GM12875 (cell line): Measurements from ENCODE around the gene KLHDC10.

Experiments
- H3K4me3 ChIP-seq: one replicate; pipeline ENCODE4 v1.5.1; 2011; ENCODE audit warnings: low read depth, low read length, control low read depth
- TF ChIP-seq, protein P1 (sequence below): IDR thresholded peaks from 2 replicates; pipeline ENCODE4 v1.5.1; 2011; ENCODE audit warnings: low read depth, mild to moderate bottlenecking, control low read depth, inconsistent platforms, low read length, moderate library complexity, borderline replicate concordance; ENCODE audit not compliant: insufficient read depth

The KLHDC10 gene

DNA sequence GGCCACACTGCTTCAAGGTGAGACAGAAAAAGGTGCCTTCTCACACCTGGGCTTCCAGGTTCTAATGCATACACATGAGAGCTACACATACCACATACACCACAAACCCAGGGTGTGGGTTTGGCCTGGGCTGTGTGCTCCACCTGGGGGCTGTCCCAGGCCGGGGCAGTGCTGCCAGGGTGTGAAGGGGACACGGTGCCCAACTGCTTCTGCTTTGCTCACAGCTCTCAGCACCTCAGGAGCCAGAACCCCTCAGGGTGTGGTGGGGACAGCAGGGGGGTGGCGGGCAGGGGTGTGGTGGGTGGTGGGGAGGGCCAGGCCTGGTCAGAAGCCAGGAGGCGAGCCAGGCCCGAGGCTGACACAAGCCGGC lies 83.8 kb downstream of the KLHDC10 start:
- TF ChIP-seq, protein P1, sequence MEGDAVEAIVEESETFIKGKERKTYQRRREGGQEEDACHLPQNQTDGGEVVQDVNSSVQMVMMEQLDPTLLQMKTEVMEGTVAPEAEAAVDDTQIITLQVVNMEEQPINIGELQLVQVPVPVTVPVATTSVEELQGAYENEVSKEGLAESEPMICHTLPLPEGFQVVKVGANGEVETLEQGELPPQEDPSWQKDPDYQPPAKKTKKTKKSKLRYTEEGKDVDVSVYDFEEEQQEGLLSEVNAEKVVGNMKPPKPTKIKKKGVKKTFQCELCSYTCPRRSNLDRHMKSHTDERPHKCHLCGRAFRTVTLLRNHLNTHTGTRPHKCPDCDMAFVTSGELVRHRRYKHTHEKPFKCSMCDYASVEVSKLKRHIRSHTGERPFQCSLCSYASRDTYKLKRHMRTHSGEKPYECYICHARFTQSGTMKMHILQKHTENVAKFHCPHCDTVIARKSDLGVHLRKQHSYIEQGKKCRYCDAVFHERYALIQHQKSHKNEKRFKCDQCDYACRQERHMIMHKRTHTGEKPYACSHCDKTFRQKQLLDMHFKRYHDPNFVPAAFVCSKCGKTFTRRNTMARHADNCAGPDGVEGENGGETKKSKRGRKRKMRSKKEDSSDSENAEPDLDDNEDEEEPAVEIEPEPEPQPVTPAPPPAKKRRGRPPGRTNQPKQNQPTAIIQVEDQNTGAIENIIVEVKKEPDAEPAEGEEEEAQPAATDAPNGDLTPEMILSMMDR, result no peak
- H3K4me3 ChIP-seq, result no peak overlapping the region

DNA sequence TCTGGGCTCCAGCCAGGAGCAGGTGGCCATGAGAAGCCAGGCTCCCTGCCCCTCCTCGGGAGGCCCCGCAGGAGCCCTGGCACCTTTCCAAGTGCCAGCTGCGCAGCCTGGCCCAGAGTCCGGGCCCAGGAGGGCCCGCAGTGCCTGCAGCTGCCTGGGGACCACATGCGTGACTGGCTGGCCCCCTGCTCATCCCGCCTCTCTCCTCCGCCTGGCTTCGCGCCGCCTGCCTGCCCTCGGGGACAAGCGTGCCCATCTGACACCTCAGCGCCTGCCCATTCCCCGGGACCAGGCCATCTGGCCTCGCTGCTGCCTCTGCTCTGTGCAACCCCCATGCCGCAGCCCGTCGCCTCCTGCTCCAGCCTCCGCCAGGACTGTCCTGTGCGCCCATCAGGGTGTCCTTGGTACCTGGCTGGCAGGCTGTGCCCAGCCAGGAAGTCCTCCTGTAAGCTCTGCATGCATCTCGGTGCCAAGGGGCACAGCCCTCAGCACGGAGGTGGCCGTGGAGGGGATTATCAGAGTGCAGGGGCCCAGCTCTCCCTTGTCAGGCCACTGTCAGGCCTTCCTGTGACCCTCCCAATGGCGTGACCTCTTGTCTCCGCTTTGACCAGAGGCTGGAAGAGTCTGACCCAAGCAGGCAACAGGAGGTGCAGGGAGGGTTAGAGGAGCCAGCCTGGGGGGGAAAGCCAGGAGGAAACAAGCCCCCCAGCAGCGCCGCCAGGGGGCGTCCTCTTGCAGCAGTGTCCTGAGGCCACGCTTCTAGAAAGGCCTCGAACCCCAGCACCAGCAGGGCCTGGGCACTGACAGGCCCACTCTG lies 84.4 kb downstream of the KLHDC10 start:
- TF ChIP-seq, protein P1, result peak; percentile 19; the same call in 1 of the 2 replicates
- H3K4me3 ChIP-seq, result no peak overlapping the region

DNA sequence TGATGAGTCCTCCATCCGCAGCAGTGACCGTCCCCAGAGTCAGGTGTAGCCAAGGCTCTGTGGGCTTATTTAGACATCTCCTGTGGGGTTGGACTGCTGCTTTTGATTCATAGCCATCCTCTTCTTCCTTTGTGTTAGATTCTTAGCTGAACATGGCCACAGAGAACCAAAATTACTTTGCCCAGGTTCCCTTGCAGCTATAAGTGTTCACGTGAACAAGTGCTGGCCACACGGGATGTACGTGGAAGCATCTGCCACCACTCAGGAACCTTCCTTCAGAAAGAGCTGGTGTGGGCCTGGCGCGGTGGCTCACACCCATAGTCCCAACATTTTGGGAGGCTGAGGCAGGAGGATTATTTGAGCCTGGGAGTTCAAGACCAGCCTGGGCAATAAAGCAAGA lies 85.8 kb downstream of the KLHDC10 start:
- no peak overlapping the region for H3K4me3 ChIP-seq
- TF ChIP-seq, protein P1, result no peak

DNA sequence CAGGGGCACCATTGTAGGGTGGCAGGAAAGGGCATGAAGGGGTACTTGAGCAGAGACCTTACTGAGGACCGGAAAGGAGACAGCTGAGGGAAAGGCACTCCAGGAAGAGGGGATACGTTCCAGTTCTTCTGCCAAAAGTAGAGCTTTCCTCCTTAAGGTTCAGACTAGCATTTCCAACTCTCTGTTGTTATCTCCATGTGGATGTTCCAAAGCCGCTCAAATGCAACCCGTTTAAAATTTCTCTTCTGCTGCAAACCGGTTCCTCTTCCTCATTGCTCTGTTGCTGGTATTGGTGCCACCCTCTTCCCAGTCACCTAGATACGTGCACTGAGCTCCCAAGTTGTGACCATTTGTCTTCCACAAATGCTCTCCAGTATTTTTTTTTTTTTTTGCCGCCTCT lies 87.4 kb downstream of the KLHDC10 start:
- TF ChIP-seq, protein P1, result no peak
- H3K4me3 ChIP-seq, result no peak overlapping the region

DNA sequence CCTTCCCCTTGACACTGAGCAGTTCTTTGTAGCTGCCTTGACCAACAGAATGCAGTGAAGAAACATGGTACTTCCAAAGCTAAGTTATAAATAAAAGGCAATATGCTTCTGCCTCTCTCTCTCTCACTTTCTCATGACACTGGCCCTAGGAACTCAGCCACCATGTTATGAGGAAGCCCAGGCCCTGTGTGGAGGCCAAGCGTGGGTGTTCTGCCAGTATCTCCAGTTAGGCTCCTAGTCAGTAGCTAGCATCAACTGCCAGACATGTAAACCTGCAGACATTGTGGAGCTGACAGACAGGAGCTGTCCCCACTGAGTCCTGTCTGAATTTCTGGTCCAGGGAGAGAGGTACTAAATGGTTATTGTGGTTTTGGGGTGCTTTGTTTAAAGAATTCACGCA lies 89.7 kb downstream of the KLHDC10 start:
- H3K4me3 ChIP-seq, result no peak overlapping the region
- TF ChIP-seq, protein P1, result no peak

DNA sequence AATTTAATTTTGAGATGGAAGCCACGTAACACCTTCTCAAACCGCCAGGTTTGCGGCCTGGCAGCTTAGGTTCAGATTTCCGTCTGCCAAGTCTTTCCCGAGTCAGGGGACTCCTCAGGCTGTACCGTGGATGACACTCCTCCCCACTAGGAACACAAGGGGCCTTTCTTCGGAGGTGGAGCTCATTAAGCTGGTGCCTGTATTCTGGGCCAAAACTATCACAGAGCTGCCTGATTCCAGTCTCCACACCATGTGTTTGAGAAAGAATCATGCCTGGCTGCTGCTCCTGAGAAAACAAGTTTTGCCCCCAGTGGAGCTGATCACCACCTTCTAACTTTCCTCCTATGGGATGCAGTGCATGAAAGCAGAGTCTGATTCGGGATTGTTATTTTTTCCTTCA lies 90.1 kb downstream of the KLHDC10 start:
- TF ChIP-seq, protein P1, result no peak
- no peak overlapping the region for H3K4me3 ChIP-seq

DNA sequence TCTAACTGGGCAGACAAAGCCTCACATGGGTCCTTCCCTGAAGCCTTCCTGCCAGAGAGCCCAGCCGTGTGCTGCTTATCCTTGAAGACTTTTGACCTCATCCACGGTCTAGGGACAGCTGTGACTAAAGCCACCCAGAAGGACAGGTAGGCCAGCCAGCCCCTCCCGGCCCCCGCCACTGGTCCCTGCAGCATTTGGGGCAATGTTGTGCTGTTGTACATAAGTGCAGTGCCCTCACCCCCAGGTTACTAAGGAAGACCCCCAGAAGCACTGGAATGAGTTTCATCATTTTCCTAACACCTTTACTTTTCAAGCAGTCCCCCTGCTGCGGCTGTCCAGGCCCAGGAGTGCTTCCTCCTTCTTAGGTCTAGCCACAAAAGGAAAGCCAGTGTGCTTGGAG lies 91.9 kb downstream of the KLHDC10 start:
- TF ChIP-seq, protein P1, result no peak
- no peak overlapping the region for H3K4me3 ChIP-seq
